HCT116 (cell line): ENCODE data around the gene NDUFB8. TPM values are rescaled to one million over a fixed set of nuclear protein-coding genes. Genes with fewer than 3 reads are reported as not detected.

Source experiments
- ATAC-seq: fragments of 200-7000 bp; cut with Tn5 transposase; 2 replicates; pipeline ENCODE4 v1.9.1; 2020; ENCODE audit warnings: mild to moderate bottlenecking, moderate library complexity
- BruUV-seq: library from RNA; stranded (reverse); fragments of 400-500 nt; replicated peaks from 2 replicates; lab custom pipeline; 2021; lab: Mats Ljungman, UMichigan
- CTCF ChIA-PET: fragments of 300-600 bp; sonication (Branson Sonifier 250); formaldehyde crosslinking; loops from one replicate; lab custom pipeline; 2021; ENCODE audit warnings: antibody characterized with exemption; lab: Charles Lee
- POLR2A ChIA-PET: fragments of 300-600, 350-600 bp; sonication (Branson Sonifier 250); formaldehyde crosslinking; loops from one replicate; lab custom pipeline; 2021; ENCODE audit warnings: antibody characterized with exemption; lab: Charles Lee
- RAD21 ChIA-PET, 2 experiments: fragments of 300-600 bp; sonication (Branson Sonifier 250); formaldehyde crosslinking; loops; one replicate each; lab custom pipeline; 2023; ENCODE audit warnings: low total read pairs in 2 of 2; ENCODE audit not compliant: uncharacterized antibody in 2 of 2, unreplicated experiment in 2 of 2, low non-redundant PET in 1 of 2; lab: Charles Lee
- DNase-seq: peaks from one replicate; pipeline ENCODE4 v3.0.0-alpha.2; 2010; ENCODE audit warnings: low read depth, low spot score
- H2AFZ ChIP-seq: fragments of 200-600 bp; shearing (Covaris generic), sonication (generic); 2 replicates; pipeline ENCODE4 v1.6.1; 2017; ENCODE audit warnings: low read depth, mixed run types, mixed read lengths, antibody characterized with exemption, low read length; ENCODE audit not compliant: poor library complexity, severe bottlenecking
- H3K27ac ChIP-seq: 2 replicates; pipeline ENCODE4 v1.5.1; 2012; ENCODE audit warnings: low read depth, low read length
- H3K27me3 ChIP-seq: fragments of 200-600 bp; sonication (generic); 2 replicates; pipeline ENCODE4 v1.6.1; 2016; ENCODE audit warnings: mixed run types, low read length, mixed read lengths; ENCODE audit not compliant: insufficient read depth
- H3K36me3 ChIP-seq, 2 experiments: fragments of 200-500 bp in 1 of 2; fragments of 200-600 bp in 1 of 2; sonication (Bioruptor generic) in 1 of 2; sonication (generic) in 1 of 2; 2 replicates each; pipeline versions ENCODE4 v1.5.1 to v1.6.1; 2014 to 2016; ENCODE audit warnings: low read length in 2 of 2, inconsistent platforms in 1 of 2, mixed read lengths in 1 of 2, mixed run types in 1 of 2; ENCODE audit not compliant: insufficient read depth in 2 of 2, control insufficient read depth in 1 of 2
- H3K4me1 ChIP-seq, 2 experiments: fragments of 200-600 bp in 1 of 2; sonication (generic) in 1 of 2; 2 replicates each; pipeline versions ENCODE4 v1.5.1 to v1.6.1; 2012 to 2017; ENCODE audit warnings: low read length in 2 of 2, inconsistent platforms in 1 of 2, mild to moderate bottlenecking in 1 of 2, mixed read lengths in 1 of 2, mixed run types in 1 of 2, moderate library complexity in 1 of 2; ENCODE audit not compliant: insufficient read depth in 2 of 2, control insufficient read depth in 1 of 2
- H3K4me2 ChIP-seq: fragments of 200-600 bp; sonication (generic); 2 replicates; pipeline ENCODE4 v1.6.1; 2017; ENCODE audit warnings: mixed run types, low read length, mixed read lengths
- H3K4me3 ChIP-seq, 2 experiments: fragments of 200-600 bp in 1 of 2; sonication (generic) in 1 of 2; replicated peaks in 1 of 2; 2 replicates each; pipeline ENCODE4 v1.5.1; 2011 to 2016; ENCODE audit warnings: low read length in 2 of 2, control low read depth in 1 of 2, low read depth in 1 of 2, mild to moderate bottlenecking in 1 of 2, mixed read lengths in 1 of 2, mixed run types in 1 of 2
- H3K79me2 ChIP-seq: fragments of 200-600 bp; sonication (generic); 2 replicates; pipeline ENCODE4 v1.6.1; 2017; ENCODE audit warnings: mild to moderate bottlenecking, mixed run types, low read length, moderate library complexity, mixed read lengths; ENCODE audit not compliant: insufficient read depth
- H3K9ac ChIP-seq: fragments of 200-600 bp; sonication (generic); 2 replicates; pipeline ENCODE4 v1.6.1; 2016; ENCODE audit warnings: low read length, mixed read lengths
- H3K9me2 ChIP-seq: fragments of 200-600 bp; sonication (generic), shearing (Covaris generic); 2 replicates; pipeline ENCODE4 v1.6.1; 2017; ENCODE audit warnings: mixed run types, mild to moderate bottlenecking, moderate library complexity; ENCODE audit not compliant: insufficient read depth
- H3K9me3 ChIP-seq, 2 experiments: fragments of 200-500 bp in 1 of 2; fragments of 200-600 bp in 1 of 2; sonication (Bioruptor generic) in 1 of 2; sonication (generic) in 1 of 2; 2 replicates each; pipeline ENCODE4 v1.6.1; 2014 to 2017; ENCODE audit warnings: low read length in 2 of 2, mixed read lengths in 2 of 2, inconsistent platforms in 1 of 2, low read depth in 1 of 2, mild to moderate bottlenecking in 1 of 2, mixed run types in 1 of 2, moderate library complexity in 1 of 2; ENCODE audit not compliant: control insufficient read depth in 1 of 2, insufficient read depth in 1 of 2
- H4K20me1 ChIP-seq: fragments of 200-600 bp; sonication (generic), shearing (Covaris generic); 2 replicates; pipeline ENCODE4 v1.6.1; 2017; ENCODE audit warnings: mixed run types, mild to moderate bottlenecking, moderate library complexity; ENCODE audit not compliant: insufficient read depth
- CEBPB ChIP-seq: IDR thresholded peaks from 2 replicates; pipeline ENCODE4 v1.6.1; 2012; ENCODE audit warnings: low read depth
- EGR1 ChIP-seq: IDR thresholded peaks from 2 replicates; pipeline ENCODE4 v1.6.1; 2012; ENCODE audit warnings: low read depth
- ELF1 ChIP-seq: IDR thresholded peaks from 2 replicates; pipeline ENCODE4 v1.6.1; 2012; ENCODE audit warnings: low read depth, borderline replicate concordance
- JUND ChIP-seq: IDR thresholded peaks from 2 replicates; pipeline ENCODE4 v1.6.1; 2012
- POLR2A ChIP-seq: IDR thresholded peaks from 2 replicates; pipeline ENCODE4 v1.7.0; 2011; ENCODE audit warnings: borderline replicate concordance; ENCODE audit not compliant: insufficient read depth, insufficient read length; ENCODE audit errors: extremely low read depth
- POLR2AphosphoS5 ChIP-seq: IDR thresholded peaks from 2 replicates; pipeline ENCODE4 v1.6.1; 2011; ENCODE audit warnings: mild to moderate bottlenecking, low read depth, low read length, moderate library complexity
- RAD21 ChIP-seq: IDR thresholded peaks from 2 replicates; pipeline ENCODE4 v1.6.1; 2012; ENCODE audit warnings: low read depth, mild to moderate bottlenecking
- SIN3A ChIP-seq: IDR thresholded peaks from 2 replicates; pipeline ENCODE4 v1.6.1; 2012; ENCODE audit warnings: low read depth
- SP1 ChIP-seq: IDR thresholded peaks from 2 replicates; pipeline ENCODE4 v1.6.1; 2012; ENCODE audit warnings: low read depth
- SRF ChIP-seq: IDR thresholded peaks from 2 replicates; pipeline ENCODE4 v1.6.1; 2012; ENCODE audit warnings: low read depth
- YY1 ChIP-seq: IDR thresholded peaks from 2 replicates; pipeline ENCODE4 v1.6.1; 2011; ENCODE audit warnings: low read length, low read depth, moderate library complexity, mild to moderate bottlenecking; ENCODE audit not compliant: insufficient replicate concordance; ENCODE audit errors: extremely low read depth
- intact Hi-C: fragments of 100-400 bp; cut with micrococcal nuclease; formaldehyde crosslinking; loops from 2 replicates; pipeline ENCODE4 v1.10.0; 2022
- total RNA-seq: library from RNA; stranded (reverse); gene quantifications from one replicate; pipeline ENCODE4 v1.2.1, GENCODE V29; 2021; ENCODE audit not compliant: unreplicated experiment
- TF ChIP-seq, protein P1 (sequence below), 3 experiments: fragments of 200-600 bp in 1 of 3; sonication (generic) in 1 of 3; IDR thresholded peaks in 2 of 3; conservative IDR thresholded peaks in 1 of 3; 2 replicates each; pipeline ENCODE4 v1.5.1; 2012 to 2017; ENCODE audit warnings: low read depth in 2 of 3, low read length in 2 of 3, antibody characterized with exemption in 1 of 3, borderline replicate concordance in 1 of 3, control low read depth in 1 of 3, mild to moderate bottlenecking in 1 of 3, mixed read lengths in 1 of 3, mixed run types in 1 of 3, moderate library complexity in 1 of 3; ENCODE audit not compliant: insufficient read depth in 1 of 3
- TF ChIP-seq, protein P2 (sequence below): IDR thresholded peaks from 2 replicates; pipeline ENCODE4 v1.6.1; 2012; ENCODE audit warnings: low read depth
- TF ChIP-seq, protein P3 (sequence below): IDR thresholded peaks from 2 replicates; pipeline ENCODE4 v1.6.1; 2012

Gene NDUFB8
- total RNA-seq, 1 experiment from 2014 or later, result 243 TPM

DNA sequence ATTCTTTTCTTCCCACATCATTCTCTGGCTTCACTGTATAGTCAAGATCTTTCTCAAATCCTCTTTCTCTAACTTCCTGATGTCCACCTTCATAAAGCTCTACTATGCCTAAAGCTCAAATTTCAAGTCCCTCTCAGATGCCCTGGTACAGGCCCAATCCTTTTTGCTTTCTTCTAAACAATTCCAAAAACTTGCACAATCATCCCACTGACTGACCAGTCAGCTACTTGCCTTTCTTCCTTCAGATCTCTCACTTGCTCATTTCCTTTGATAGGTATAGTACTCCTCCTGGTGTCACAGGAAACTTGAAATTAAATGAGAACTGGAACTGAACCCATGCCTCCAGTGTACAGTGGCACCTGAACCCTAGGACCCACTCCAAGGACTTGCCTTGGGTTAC, 28.2 kb downstream of the NDUFB8 start:
- no TSS peak for BruUV-seq
- no peaks in the 10 kb centered on the region for H3K27me3 ChIP-seq
- no peaks in the 10 kb centered on the region for H3K4me1 ChIP-seq
- ATAC-seq (no peak), DNase-seq (no peak)
- H4K20me1 ChIP-seq, result no peaks in the 10 kb centered on the region
- H3K27ac ChIP-seq, result no peak overlapping the region
- no peak overlapping the region for H3K4me3 ChIP-seq
- ChIA-PET POLR2A (no interaction called here), RAD21 (no interaction called here), CTCF (no interaction called here)
- TF ChIP-seq RAD21, result no peak
- TF ChIP-seq, protein P1, sequence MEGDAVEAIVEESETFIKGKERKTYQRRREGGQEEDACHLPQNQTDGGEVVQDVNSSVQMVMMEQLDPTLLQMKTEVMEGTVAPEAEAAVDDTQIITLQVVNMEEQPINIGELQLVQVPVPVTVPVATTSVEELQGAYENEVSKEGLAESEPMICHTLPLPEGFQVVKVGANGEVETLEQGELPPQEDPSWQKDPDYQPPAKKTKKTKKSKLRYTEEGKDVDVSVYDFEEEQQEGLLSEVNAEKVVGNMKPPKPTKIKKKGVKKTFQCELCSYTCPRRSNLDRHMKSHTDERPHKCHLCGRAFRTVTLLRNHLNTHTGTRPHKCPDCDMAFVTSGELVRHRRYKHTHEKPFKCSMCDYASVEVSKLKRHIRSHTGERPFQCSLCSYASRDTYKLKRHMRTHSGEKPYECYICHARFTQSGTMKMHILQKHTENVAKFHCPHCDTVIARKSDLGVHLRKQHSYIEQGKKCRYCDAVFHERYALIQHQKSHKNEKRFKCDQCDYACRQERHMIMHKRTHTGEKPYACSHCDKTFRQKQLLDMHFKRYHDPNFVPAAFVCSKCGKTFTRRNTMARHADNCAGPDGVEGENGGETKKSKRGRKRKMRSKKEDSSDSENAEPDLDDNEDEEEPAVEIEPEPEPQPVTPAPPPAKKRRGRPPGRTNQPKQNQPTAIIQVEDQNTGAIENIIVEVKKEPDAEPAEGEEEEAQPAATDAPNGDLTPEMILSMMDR (IDR thresholded peaks at IDR 0.05 in 2 of 3, conservative IDR thresholded peaks at IDR 0.05 in 1 of 3; ENCODE audit: borderline replicate concordance in 1 of 3, insufficient read depth in 1 of 3, low read depth in 2 of 3, low read length in 2 of 3), result no peak
- TF ChIP-seq, protein P2, sequence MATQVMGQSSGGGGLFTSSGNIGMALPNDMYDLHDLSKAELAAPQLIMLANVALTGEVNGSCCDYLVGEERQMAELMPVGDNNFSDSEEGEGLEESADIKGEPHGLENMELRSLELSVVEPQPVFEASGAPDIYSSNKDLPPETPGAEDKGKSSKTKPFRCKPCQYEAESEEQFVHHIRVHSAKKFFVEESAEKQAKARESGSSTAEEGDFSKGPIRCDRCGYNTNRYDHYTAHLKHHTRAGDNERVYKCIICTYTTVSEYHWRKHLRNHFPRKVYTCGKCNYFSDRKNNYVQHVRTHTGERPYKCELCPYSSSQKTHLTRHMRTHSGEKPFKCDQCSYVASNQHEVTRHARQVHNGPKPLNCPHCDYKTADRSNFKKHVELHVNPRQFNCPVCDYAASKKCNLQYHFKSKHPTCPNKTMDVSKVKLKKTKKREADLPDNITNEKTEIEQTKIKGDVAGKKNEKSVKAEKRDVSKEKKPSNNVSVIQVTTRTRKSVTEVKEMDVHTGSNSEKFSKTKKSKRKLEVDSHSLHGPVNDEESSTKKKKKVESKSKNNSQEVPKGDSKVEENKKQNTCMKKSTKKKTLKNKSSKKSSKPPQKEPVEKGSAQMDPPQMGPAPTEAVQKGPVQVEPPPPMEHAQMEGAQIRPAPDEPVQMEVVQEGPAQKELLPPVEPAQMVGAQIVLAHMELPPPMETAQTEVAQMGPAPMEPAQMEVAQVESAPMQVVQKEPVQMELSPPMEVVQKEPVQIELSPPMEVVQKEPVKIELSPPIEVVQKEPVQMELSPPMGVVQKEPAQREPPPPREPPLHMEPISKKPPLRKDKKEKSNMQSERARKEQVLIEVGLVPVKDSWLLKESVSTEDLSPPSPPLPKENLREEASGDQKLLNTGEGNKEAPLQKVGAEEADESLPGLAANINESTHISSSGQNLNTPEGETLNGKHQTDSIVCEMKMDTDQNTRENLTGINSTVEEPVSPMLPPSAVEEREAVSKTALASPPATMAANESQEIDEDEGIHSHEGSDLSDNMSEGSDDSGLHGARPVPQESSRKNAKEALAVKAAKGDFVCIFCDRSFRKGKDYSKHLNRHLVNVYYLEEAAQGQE, result no peak
- TF ChIP-seq CEBPB, result no peak
- TF ChIP-seq ELF1, result no peak
- TF ChIP-seq POLR2AphosphoS5, result no peak
- TF ChIP-seq, protein P3, sequence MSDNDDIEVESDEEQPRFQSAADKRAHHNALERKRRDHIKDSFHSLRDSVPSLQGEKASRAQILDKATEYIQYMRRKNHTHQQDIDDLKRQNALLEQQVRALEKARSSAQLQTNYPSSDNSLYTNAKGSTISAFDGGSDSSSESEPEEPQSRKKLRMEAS, result no peak
- no peak for TF ChIP-seq YY1
- no peak for TF ChIP-seq SIN3A
- no peak for TF ChIP-seq POLR2A
- TF ChIP-seq JUND, result no peak
- TF ChIP-seq EGR1, result no peak
- no peak for TF ChIP-seq SP1
- TF ChIP-seq SRF, result no peak
- no peaks in the 10 kb centered on the region for H3K9me2 ChIP-seq
- peaks cover 27 to 45% of the 10 kb centered on the region in 2 experiments; a peak in 3 of 4 replicates for H3K36me3 ChIP-seq
- H3K79me2 ChIP-seq, result no peaks in the 10 kb centered on the region
- no peak overlapping the region for H3K4me2 ChIP-seq
- no peaks in the 10 kb centered on the region for H3K9me3 ChIP-seq
- intact Hi-C loops, result no loop called here
- H3K9ac ChIP-seq, result no peak overlapping the region
- no peak overlapping the region for H2AFZ ChIP-seq
